Peyer's patch (tissue), 4 donors: ENCODE data around the gene PPBP. TPM values are rescaled to one million over a fixed set of nuclear protein-coding genes. Genes with fewer than 3 reads are reported as not detected.

Source experiments
- DNase-seq, 3 donors: peaks; one replicate each; pipeline ENCODE4 v3.0.0-alpha.2; 2017 to 2019
- H3K27ac ChIP-seq, 4 donors: fragments of 200-600 bp; sonication (generic); one replicate each; pipeline ENCODE4 v1.5.1; 2016 to 2019
- H3K27me3 ChIP-seq, 2 donors: fragments of 200-600 bp; sonication (generic); one replicate each; pipeline ENCODE4 v1.5.1; 2019
- H3K36me3 ChIP-seq, 3 donors: fragments of 200-600 bp; sonication (generic); one replicate each; pipeline ENCODE4 v1.5.1; 2016 to 2019
- H3K4me1 ChIP-seq, 4 donors: fragments of 200-600 bp; sonication (generic); one replicate each; pipeline ENCODE4 v1.5.1; 2016 to 2019
- H3K4me3 ChIP-seq, 4 donors: fragments of 200-600 bp; sonication (generic); 1 replicate in 3 of 4; 2 replicates in 1 of 4; pipeline ENCODE4 v1.5.1; 2016 to 2019; ENCODE audit warnings: mild to moderate bottlenecking in 1 of 4
- H3K9me3 ChIP-seq, 4 donors: fragments of 200-600 bp; sonication (generic); one replicate each; pipeline ENCODE4 v1.5.1; 2016 to 2019; ENCODE audit warnings: mild to moderate bottlenecking in 1 of 4
- CTCF ChIP-seq, 6 experiments: fragments of 450-650 bp in 4 of 6; fragments of 200-600 bp in 2 of 6; sonication (generic) in 1 of 6; IDR thresholded peaks; one replicate each; pipeline ENCODE4 v1.5.1; 2017 to 2019; ENCODE audit warnings: antibody characterized with exemption in 6 of 6, mild to moderate bottlenecking in 3 of 6, moderate library complexity in 1 of 6
- POLR2A ChIP-seq, 2 donors: fragments of 450-650 bp; IDR thresholded peaks; one replicate each; pipeline ENCODE4 v1.5.1; 2017; ENCODE audit warnings: antibody characterized with exemption in 2 of 2, mild to moderate bottlenecking in 2 of 2, moderate library complexity in 2 of 2
- total RNA-seq, 4 donors: library from RNA; depleted of rRNA; stranded (reverse); fragments of >200 nt; gene quantifications; one replicate each; pipeline ENCODE4 v1.1.0, GENCODE V29; 2016

The PPBP gene
- total RNA-seq, 4 donors from 2014 or later, result not detected

DNA sequence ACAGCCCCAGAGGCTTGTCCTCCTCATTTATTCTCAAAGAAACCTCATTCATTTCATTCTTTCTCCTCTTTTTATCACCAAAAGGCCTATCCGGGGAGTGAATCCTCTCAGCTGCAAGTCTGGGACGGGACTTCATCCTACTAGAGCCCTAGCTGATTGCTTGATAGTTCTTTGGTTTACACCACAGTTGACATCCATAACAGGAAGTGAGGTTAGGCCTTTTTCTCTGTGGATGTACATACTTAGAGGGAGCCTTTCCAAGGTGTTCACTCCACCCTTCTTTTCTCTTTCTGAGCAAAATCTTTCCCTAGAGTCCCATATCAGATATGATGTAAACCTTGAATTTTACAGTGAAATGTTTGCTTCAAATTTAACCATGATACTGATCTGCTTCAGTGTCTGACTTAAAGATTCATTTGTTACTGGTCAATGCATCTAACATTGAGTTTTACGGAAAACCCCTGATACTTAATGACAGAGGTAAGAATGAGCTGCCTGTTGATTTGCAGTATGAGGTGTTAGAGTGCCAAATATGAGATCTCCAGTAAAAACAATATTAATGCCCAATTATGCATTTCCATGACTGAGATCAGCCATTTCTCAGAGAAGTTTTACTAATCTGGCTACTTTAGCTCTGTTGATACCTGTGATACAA is 27.3 kb upstream of the PPBP start:
- TF ChIP-seq POLR2A (IDR thresholded peaks at IDR 0.05), result no peak
- TF ChIP-seq CTCF (IDR thresholded peaks at IDR 0.05), result no peak
- Histone ChIP-seq H3K4me1 (no peaks in the 10 kb centered on the region), H3K9me3 (no peaks in the 10 kb centered on the region), H3K4me3 (no peak overlapping the region), H3K27me3 (no peaks in the 10 kb centered on the region), H3K27ac (no peak overlapping the region), H3K36me3 (no peaks in the 10 kb centered on the region)
- DNase-seq, result no peak

- Histone ChIP-seq H3K9me3 (no peaks in the 10 kb centered on the region), H3K27ac (no peak overlapping the region), H3K4me3 (no peak overlapping the region), H3K4me1 (no peaks in the 10 kb centered on the region), H3K27me3 (no peaks in the 10 kb centered on the region), H3K36me3 (no peaks in the 10 kb centered on the region)
- no peak for DNase-seq
- TF ChIP-seq CTCF (IDR thresholded peaks at IDR 0.05) (no peak), POLR2A (IDR thresholded peaks at IDR 0.05) (no peak)
Observed at GRCh38 chr4:74014332-74014731, 26.3 kb upstream of the PPBP start.

DNA sequence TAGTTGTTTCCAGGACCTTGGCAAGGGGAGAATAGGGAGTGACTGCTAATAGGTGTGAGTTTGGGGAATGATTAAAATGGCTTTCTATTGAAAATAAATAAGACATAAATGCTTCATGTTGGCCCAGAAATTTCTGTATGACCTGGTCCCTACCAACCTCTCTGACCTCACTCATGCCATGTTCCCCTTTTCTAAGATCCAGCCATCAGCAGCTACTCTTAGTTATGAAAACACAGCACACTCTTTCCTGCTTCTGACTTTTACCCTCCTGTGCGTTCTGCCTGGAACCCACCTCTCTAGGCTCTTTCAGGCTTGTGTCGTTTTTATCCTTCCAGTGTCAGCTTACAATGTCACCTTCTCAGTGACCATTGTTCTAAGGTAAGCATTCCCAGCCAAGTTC is 25.3 kb upstream of the PPBP start:
- no peaks in the 10 kb centered on the region for H3K27me3 ChIP-seq
- H3K27ac ChIP-seq, result no peak overlapping the region
- no peak for DNase-seq
- TF ChIP-seq CTCF (IDR thresholded peaks at IDR 0.05), result no peak
- H3K36me3 ChIP-seq, result no peaks in the 10 kb centered on the region
- H3K9me3 ChIP-seq, result no peaks in the 10 kb centered on the region
- no peaks in the 10 kb centered on the region for H3K4me1 ChIP-seq
- H3K4me3 ChIP-seq, result no peak overlapping the region

- DNase-seq, result no peak
- Histone ChIP-seq H3K9me3 (no peaks in the 10 kb centered on the region), H3K4me1 (no peaks in the 10 kb centered on the region), H3K36me3 (no peaks in the 10 kb centered on the region), H3K27me3 (no peaks in the 10 kb centered on the region), H3K27ac (no peak overlapping the region), H3K4me3 (no peak overlapping the region)
- TF ChIP-seq POLR2A (IDR thresholded peaks at IDR 0.05), result no peak
- TF ChIP-seq CTCF (IDR thresholded peaks at IDR 0.05), result no peak
Observed at GRCh38 chr4:74012130-74012529, 24.1 kb upstream of the PPBP start.

- no peaks in the 10 kb centered on the region for H3K27me3 ChIP-seq
- no peaks in the 10 kb centered on the region for H3K9me3 ChIP-seq
- DNase-seq, result no peak
- no peak overlapping the region for H3K27ac ChIP-seq
- no peak overlapping the region for H3K4me3 ChIP-seq
- TF ChIP-seq CTCF (IDR thresholded peaks at IDR 0.05) (no peak), POLR2A (IDR thresholded peaks at IDR 0.05) (no peak)
- H3K4me1 ChIP-seq, result no peaks in the 10 kb centered on the region
- no peaks in the 10 kb centered on the region for H3K36me3 ChIP-seq
Observed at GRCh38 chr4:74009307-74009706, 21.3 kb upstream of the PPBP start.

DNA sequence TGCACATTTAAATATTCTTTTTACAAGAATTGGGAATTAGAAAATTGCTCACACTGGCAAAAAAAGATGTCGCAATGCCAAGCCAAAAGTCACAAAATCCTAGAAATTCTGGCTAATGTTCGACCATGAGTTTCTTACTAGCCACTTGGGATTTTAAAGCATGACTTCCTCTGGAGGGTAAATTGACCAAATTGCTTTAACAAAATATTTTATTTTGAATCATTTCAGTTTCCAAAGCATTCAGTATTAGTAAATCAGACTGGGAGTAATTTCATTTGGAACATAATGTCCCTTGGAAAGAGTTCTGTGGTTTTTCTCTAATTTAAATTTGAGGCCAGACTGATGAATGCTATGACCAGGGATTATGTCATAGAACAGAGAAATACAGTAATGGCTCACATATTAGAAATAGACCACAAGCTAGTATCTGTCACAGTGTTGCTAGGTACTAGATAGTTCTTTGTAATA is 18.1 kb upstream of the PPBP start:
- Histone ChIP-seq H3K4me1 (no peaks in the 10 kb centered on the region), H3K27me3 (no peaks in the 10 kb centered on the region), H3K9me3 (no peaks in the 10 kb centered on the region), H3K27ac (no peak overlapping the region), H3K4me3 (no peak overlapping the region), H3K36me3 (no peaks in the 10 kb centered on the region)
- TF ChIP-seq CTCF (IDR thresholded peaks at IDR 0.05), result no peak
- TF ChIP-seq POLR2A (IDR thresholded peaks at IDR 0.05), result no peak
- no peak for DNase-seq
